Sigmoid colon (tissue), 4 donors: ENCODE measurements around the gene NIP7.

Experiments used
- EP300 ChIP-seq, 4 donors: sonication (generic); formaldehyde crosslinking; IDR thresholded peaks; one replicate each; pipeline ENCODE4 v1.6.1; 2017; ENCODE audit warnings: antibody characterized with exemption in 4 of 4
- POLR2A ChIP-seq, 2 donors: fragments of 450-650 bp; IDR thresholded peaks; one replicate each; pipeline ENCODE4 v1.6.1; 2016; ENCODE audit warnings: antibody characterized with exemption in 2 of 2, mild to moderate bottlenecking in 2 of 2, moderate library complexity in 2 of 2
- POLR2AphosphoS5 ChIP-seq, 4 donors: sonication (generic); formaldehyde crosslinking; IDR thresholded peaks; one replicate each; pipeline ENCODE4 v1.6.1; 2017; ENCODE audit warnings: antibody characterized with exemption in 4 of 4
- TF ChIP-seq, protein P1 (sequence below), 4 experiments: fragments of 450-650 bp in 3 of 4; fragments of 200-600 bp in 1 of 4; IDR thresholded peaks; one replicate each; pipeline ENCODE4 v1.5.1; 2016 to 2019; ENCODE audit warnings: antibody characterized with exemption in 4 of 4, mild to moderate bottlenecking in 3 of 4, moderate library complexity in 2 of 4

DNA sequence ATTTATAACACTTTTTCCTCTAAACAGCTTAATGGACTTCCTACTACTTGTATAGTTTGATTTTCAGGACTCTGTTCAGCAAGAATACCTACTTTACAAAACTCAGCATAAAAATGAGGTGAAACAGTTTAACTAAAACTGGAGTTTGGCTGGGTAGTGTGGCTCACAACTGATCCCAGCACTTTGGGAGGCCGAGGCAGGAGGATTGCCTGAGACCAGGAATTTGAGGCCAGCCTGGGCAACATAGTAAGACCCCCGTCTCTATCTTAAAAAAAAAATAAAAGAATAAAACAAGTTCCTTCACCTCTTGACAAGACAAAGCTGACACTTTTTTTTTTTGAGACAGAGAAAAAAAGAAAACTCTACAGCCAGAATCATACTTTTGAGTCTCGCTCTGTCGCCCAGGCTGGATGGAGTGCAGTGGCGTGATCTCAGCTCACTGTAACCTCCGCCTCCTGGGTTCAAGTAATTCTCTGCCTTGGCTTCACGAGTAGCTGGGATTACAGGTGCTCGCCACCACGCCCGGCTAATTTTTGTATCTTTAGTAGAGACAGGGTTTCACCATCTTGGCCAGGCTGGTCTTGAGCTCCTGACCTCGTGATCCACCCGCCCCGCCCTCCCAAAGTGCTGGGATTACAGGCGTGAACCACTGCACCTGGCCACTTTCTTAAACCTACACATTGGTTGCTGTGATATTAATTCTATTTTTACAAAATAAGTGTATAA is 11.8 kb upstream of the NIP7 start:
- TF ChIP-seq POLR2AphosphoS5 (IDR thresholded peaks at IDR 0.05) (no peak), POLR2A (IDR thresholded peaks at IDR 0.05) (no peak), EP300 (IDR thresholded peaks at IDR 0.05) (no peak)
- TF ChIP-seq, protein P1, sequence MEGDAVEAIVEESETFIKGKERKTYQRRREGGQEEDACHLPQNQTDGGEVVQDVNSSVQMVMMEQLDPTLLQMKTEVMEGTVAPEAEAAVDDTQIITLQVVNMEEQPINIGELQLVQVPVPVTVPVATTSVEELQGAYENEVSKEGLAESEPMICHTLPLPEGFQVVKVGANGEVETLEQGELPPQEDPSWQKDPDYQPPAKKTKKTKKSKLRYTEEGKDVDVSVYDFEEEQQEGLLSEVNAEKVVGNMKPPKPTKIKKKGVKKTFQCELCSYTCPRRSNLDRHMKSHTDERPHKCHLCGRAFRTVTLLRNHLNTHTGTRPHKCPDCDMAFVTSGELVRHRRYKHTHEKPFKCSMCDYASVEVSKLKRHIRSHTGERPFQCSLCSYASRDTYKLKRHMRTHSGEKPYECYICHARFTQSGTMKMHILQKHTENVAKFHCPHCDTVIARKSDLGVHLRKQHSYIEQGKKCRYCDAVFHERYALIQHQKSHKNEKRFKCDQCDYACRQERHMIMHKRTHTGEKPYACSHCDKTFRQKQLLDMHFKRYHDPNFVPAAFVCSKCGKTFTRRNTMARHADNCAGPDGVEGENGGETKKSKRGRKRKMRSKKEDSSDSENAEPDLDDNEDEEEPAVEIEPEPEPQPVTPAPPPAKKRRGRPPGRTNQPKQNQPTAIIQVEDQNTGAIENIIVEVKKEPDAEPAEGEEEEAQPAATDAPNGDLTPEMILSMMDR (IDR thresholded peaks at IDR 0.05), result no peak
